Placental epithelial cell (primary cell): ENCODE data around the gene CCDC83. TPM values are rescaled to one million over a fixed set of nuclear protein-coding genes. Genes with fewer than 3 reads are reported as not detected.

Source experiments
- total RNA-seq: library from RNA; depleted of rRNA; stranded (reverse); fragments of >200 nt; gene quantifications from 2 replicates; pipeline ENCODE4 v1.2.3, GENCODE V29; 2012

Gene CCDC83
- total RNA-seq: not detected in 2 replicates

DNA sequence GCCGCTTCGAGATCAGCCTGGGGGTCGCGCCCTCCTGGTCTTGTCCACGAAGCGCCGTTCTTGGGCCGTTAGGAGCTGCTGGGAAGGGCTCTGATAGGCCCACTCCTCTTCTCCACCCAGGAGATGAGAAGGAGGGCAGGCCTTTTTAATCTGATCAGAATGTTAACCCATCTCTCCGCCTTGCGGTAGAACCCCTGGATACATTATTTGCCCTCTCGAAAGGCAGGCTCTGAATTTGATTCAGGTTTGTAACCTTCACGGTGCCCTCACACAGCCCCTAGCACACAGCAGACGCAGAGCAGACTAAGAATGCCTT lies at the start of gene CCDC83:
TSS of gene CCDC83 (plus strand) at position 43 of the 316 bp plus-strand sequence. CDS start 9,741 bp downstream, outside the sequence.

DNA sequence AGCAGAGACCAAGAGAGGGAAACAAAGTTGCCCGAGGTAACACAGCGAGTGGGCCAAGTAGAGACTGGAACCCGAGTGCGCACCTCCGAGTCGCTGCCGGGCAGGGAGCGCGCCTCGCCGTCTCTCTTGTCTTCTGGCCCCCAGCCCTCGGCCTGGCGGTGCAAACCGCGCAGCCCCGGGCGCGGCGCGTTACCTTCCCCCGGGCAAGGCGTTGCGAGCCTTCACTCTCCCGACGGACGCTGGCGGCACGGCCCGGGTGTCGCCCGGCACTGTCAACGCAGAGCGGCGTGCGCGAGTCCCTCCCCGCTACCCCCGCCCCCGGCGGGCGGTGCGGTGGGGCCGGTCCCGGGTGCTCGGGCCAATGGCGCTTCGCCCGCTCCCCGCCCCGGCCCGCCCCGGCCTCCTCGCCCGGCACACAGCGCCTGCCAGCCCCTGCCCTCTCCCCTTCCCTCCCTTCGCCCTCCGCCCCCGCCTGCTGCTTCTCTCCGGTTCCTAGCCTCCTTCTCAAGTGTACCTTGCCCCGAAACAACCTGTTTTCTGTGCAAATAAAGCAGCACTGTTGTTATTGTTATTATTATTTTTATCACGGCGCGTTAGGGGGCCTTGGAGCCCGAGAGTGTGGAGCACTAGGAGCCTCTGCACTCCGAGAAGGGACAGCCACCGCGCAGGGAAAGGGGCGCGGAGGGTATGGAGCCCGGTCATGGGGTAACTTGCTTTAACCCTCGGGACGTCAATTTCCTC lies 44.1 kb upstream of the CCDC83 start, which contains the start of gene SYTL2:
TSS of gene SYTL2 (minus strand) at position 271 of the 741 bp plus-strand sequence. CDS start 53,416 bp downstream, outside the sequence.

Other genes with a start within 250 kb of the CCDC83 start
- 0.22 and 2.7 TPM in 2 replicates for gene DLG2, start 228.0 kb upstream of the CCDC83 start, total RNA-seq
- 26.3 and 53.5 TPM in 2 replicates for gene TMEM126B, start 226.8 kb upstream of the CCDC83 start, total RNA-seq
- 25.1 and 33.5 TPM in 2 replicates for gene TMEM126A, start 207.4 kb upstream of the CCDC83 start, total RNA-seq
- gene CREBZF, start 190.3 kb upstream of the CCDC83 start, total RNA-seq: 43.2 and 80.1 TPM in 2 replicates
- 7.0 and 12.6 TPM in 2 replicates for gene CCDC89, start 169.2 kb upstream of the CCDC83 start, total RNA-seq
- gene SYTL2, start 44.2 kb upstream of the CCDC83 start, total RNA-seq: 0.87 and 2.7 TPM in 2 replicates
- 223 and 261 TPM in 2 replicates for gene PICALM, start 213.7 kb downstream of the CCDC83 start, total RNA-seq